Measurements from ENCODE around the gene CRAT. TPM values are rescaled to one million over a fixed set of nuclear protein-coding genes. Genes with fewer than 3 reads are reported as not detected.

Gene CRAT
- total RNA-seq, 1 experiment from 2014 or later = 14.5 TPM

DNA sequence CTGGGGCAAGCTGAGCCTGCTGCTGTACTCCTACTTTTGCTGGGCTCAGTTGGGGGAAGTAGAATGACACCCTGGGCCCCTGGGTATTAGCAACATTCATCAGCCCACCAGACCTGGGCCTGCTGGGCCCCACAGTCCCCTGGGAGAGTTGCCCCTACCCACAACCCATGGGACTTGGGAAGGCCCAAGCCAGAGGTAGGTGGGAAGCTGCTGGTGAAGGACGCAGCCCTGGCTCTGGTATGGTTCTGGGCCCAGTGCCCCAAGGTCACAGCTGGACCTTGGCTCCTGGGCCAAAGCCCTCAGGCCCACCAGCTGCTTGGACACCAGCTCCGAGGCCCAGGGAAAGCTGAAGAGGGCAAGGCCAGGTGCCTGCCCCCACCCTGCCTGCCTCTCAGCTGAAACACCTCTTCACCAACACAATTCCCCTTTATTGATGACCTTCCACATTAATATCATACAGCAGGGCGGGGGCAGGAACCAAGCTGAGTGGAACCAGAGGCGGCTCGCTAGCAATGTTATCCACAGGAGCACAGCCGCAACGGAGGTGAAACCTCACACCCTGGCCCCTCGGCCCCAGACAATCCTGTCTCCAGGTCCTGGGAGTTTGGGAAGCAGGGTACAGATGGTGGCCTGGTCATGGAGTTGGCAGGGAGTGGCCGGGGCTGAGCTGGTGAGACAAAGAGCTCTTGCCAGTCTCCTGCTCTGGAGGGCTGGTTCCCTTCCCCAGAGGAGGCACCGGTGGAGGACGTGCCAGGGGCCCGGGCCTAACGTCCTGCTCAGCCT is 16.0 kb downstream of the CRAT start:
- CTCF ChIA-PET = interaction anchor here (0.7 to 0.9 kb wide), 2 partner anchors 8 to 11 kb away, joined by 3 to 5 read pairs; no protein-coding TSS in a partner anchor
- POLR2A ChIA-PET = interaction anchor here (0.6 kb wide), 1 partner anchor 15 kb away, joined by 3 read pairs; no protein-coding TSS in a partner anchor
- no TSS peak for BruUV-seq (replicated peaks)

DNA sequence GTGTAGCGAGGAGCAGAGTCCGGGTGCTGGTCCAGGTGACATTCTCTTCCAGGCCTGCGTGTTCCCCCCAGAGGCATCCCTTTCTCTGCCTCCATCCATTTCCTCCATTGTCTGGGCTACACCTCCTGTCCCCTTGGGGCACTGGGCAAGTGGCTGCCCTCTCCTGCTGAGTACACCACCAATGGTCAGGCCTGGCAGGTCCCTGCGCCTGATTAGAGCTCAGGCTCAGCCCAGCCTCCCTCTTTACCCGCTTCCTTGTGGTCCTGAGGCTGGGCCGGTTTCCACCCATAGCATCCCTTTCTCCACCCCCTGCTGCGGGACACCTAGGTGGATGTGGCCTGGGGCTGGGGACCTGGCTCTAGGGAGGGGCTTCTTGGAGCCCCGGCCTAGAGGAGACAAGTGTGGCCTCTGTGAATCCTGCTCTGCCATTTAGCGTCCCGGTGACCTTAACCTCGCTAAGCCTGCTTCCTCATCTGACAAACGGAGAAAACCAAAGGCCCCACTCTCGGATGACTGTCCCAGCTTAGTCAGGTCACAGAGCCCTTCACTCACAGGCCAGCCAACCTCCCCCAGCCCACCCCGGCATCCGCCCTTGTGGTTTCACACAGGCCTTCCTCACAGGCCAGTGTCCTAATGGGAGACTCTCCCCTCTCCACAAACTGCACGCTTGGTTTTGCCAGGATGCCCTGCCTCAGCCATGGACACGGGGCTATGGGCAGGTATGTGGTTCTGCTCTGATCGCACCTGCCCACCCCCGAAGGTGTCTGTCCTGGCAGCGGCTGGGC is 16.8 kb downstream of the CRAT start:
- ChIA-PET POLR2A (no interaction called here), CTCF (interaction anchor here (0.9 kb wide), 1 partner anchor 9 kb away, joined by 5 read pairs; no protein-coding TSS in a partner anchor)
- Mint-ChIP-seq H3K9me3 (ENCODE audit: unreplicated experiment) (no peaks in the 10 kb centered on the region), H3K4me1 (ENCODE audit: insufficient read depth, unreplicated experiment) (no peaks in the 10 kb centered on the region), H3K4me3 (ENCODE audit: unreplicated experiment) (no peak overlapping the region), H3K36me3 (ENCODE audit: insufficient read depth, unreplicated experiment) (peaks cover 11% of the 10 kb centered on the region), H3K27ac (ENCODE audit: low read depth, unreplicated experiment) (no peak overlapping the region), H3K27me3 (ENCODE audit: insufficient read depth, unreplicated experiment) (no peaks in the 10 kb centered on the region)
- no peak for DNase-seq (ENCODE audit: unreplicated experiment)
- BruUV-seq (replicated peaks) = no TSS peak
- TF ChIP-seq, protein P1, sequence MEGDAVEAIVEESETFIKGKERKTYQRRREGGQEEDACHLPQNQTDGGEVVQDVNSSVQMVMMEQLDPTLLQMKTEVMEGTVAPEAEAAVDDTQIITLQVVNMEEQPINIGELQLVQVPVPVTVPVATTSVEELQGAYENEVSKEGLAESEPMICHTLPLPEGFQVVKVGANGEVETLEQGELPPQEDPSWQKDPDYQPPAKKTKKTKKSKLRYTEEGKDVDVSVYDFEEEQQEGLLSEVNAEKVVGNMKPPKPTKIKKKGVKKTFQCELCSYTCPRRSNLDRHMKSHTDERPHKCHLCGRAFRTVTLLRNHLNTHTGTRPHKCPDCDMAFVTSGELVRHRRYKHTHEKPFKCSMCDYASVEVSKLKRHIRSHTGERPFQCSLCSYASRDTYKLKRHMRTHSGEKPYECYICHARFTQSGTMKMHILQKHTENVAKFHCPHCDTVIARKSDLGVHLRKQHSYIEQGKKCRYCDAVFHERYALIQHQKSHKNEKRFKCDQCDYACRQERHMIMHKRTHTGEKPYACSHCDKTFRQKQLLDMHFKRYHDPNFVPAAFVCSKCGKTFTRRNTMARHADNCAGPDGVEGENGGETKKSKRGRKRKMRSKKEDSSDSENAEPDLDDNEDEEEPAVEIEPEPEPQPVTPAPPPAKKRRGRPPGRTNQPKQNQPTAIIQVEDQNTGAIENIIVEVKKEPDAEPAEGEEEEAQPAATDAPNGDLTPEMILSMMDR (IDR thresholded peaks at IDR 0.05; ENCODE audit: unreplicated experiment) = no peak
- intact Hi-C loops (cut with micrococcal nuclease) = no loop called here

More for the DNA sequence above, 16.0 kb downstream of the CRAT start:
- Mint-ChIP-seq H3K27ac (ENCODE audit: low read depth, unreplicated experiment) (no peak overlapping the region), H3K4me3 (ENCODE audit: unreplicated experiment) (no peak overlapping the region), H3K9me3 (ENCODE audit: unreplicated experiment) (no peaks in the 10 kb centered on the region), H3K27me3 (ENCODE audit: insufficient read depth, unreplicated experiment) (no peaks in the 10 kb centered on the region), H3K4me1 (ENCODE audit: insufficient read depth, unreplicated experiment) (no peaks in the 10 kb centered on the region), H3K36me3 (ENCODE audit: insufficient read depth, unreplicated experiment) (peaks cover 5% of the 10 kb centered on the region)
- intact Hi-C loops (cut with micrococcal nuclease) = no loop called here
- TF ChIP-seq, protein P1 (IDR thresholded peaks at IDR 0.05; ENCODE audit: unreplicated experiment) = no peak
- DNase-seq (ENCODE audit: unreplicated experiment) = no peak

DNA sequence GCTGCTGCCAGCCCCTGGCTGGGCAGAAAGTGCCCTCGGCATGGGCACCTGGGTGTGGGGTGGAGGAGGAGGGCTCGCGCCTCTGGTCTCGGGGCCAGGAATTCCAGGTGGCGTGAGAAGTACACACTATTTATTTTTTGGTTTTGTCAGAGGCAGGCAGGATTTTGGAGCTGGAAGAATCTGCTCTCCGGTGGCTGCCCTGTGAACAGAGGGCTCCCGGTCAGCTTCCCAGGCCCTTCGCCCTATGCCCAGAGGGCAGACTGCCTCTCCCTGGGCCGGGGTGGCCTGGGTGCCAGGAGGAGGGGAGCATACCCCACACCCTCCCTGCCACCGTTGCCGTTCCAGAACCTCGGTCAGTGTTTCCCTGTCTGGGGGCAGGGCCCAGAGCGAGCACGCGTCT is 21.3 kb downstream of the CRAT start:
- no peaks in the 10 kb centered on the region for H3K9me3 Mint-ChIP-seq (ENCODE audit: unreplicated experiment)
- no peak overlapping the region for H3K4me3 Mint-ChIP-seq (ENCODE audit: unreplicated experiment)
- H3K36me3 Mint-ChIP-seq (ENCODE audit: insufficient read depth, unreplicated experiment) = peaks cover 14% of the 10 kb centered on the region
- H3K27me3 Mint-ChIP-seq (ENCODE audit: insufficient read depth, unreplicated experiment) = no peaks in the 10 kb centered on the region
- DNase-seq (ENCODE audit: unreplicated experiment) = no peak
- ChIA-PET CTCF (interaction anchor here (0.5 to 2.6 kb wide), 3 partner anchors 9 to 30 kb away, joined by 3 to 9 read pairs (median 3); no protein-coding TSS in a partner anchor), POLR2A (interaction anchor here (1.2 kb wide), 2 partner anchors 8 to 89 kb away, joined by 3 read pairs; partner anchors contain the start of gene IER5L)
- H3K4me1 Mint-ChIP-seq (ENCODE audit: insufficient read depth, unreplicated experiment) = no peaks in the 10 kb centered on the region
- H3K27ac Mint-ChIP-seq (ENCODE audit: low read depth, unreplicated experiment) = no peak overlapping the region
- intact Hi-C loops (cut with micrococcal nuclease) = no loop called here
- no TSS peak for BruUV-seq (replicated peaks)
- TF ChIP-seq, protein P1 (IDR thresholded peaks at IDR 0.05; ENCODE audit: unreplicated experiment) = no peak

DNA sequence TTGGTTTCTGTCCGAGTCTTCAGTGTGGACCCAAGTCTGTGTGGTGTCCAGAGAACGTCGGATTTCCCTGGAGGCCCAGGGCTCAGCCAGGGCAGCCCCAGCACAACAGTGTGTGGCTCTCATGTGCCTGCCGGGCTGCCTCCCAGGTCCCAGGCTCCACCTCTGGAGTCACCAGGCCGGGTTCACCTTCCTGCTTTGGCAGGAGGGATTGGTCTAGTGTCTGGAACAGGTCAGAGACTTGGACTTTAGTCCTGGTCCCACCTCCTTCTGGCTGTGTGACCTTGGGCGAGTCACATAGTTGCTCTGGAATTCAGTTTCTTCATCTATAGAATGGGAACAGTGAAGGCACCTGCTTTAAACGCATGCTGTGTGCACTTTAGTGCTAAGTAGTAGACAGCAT is 26.5 kb downstream of the CRAT start:
- BruUV-seq (replicated peaks) = no TSS peak
- Mint-ChIP-seq H3K27ac (ENCODE audit: low read depth, unreplicated experiment) (no peak overlapping the region), H3K9me3 (ENCODE audit: unreplicated experiment) (no peaks in the 10 kb centered on the region), H3K4me1 (ENCODE audit: insufficient read depth, unreplicated experiment) (peaks cover 9% of the 10 kb centered on the region), H3K27me3 (ENCODE audit: insufficient read depth, unreplicated experiment) (no peaks in the 10 kb centered on the region), H3K36me3 (ENCODE audit: insufficient read depth, unreplicated experiment) (peaks cover 6% of the 10 kb centered on the region), H3K4me3 (ENCODE audit: unreplicated experiment) (no peak overlapping the region)
- intact Hi-C loops (cut with micrococcal nuclease) = no loop called here
- POLR2A ChIA-PET = no interaction called here
- TF ChIP-seq, protein P1 (IDR thresholded peaks at IDR 0.05; ENCODE audit: unreplicated experiment) = no peak
- CTCF ChIA-PET = interaction anchor here (0.5 to 0.6 kb wide), 2 partner anchors 26 to 55 kb away, joined by 3 read pairs; partner anchors contain the start of gene CRAT
- no peak for DNase-seq (ENCODE audit: unreplicated experiment)

All from MCF 10A (cell line).